Left lung (tissue), 10 donors: Measurements from ENCODE around the gene COL10A1. TPM values are rescaled to one million over a fixed set of nuclear protein-coding genes. Genes with fewer than 3 reads are reported as not detected.
A peak's percentile ranks its signal among the peaks of the same experiment; 100 is the strongest.
"Not testable (repeated sequence)": the region's sequence is repeated elsewhere in the genome, so short reads cannot be mapped to it uniquely, and the experiment has no call there.

ENCODE experiments used
- ATAC-seq: fragments of 200-7000 bp; cut with Tn5 transposase; one replicate; pipeline ENCODE4 v1.9.1; 2020; ENCODE audit warnings: moderate library complexity
- DNase-seq, 4 donors: peaks; one replicate each; pipeline ENCODE4 v3.0.0-alpha.2; 2013 to 2020
- H3K27ac ChIP-seq, 2 donors: fragments of 200-600 bp; sonication (generic) in 1 of 2; one replicate each; pipeline versions ENCODE4 v1.5.0 to v1.8.0; 2020 to 2021
- H3K27me3 ChIP-seq, 2 donors: fragments of 200-600 bp; sonication (generic) in 1 of 2; one replicate each; pipeline versions ENCODE4 v1.5.0 to v1.8.0; 2020 to 2021
- H3K36me3 ChIP-seq, 2 donors: fragments of 200-600 bp; sonication (generic) in 1 of 2; one replicate each; pipeline versions ENCODE4 v1.5.0 to v1.8.0; 2020 to 2021
- H3K4me1 ChIP-seq, 2 donors: fragments of 200-600 bp; one replicate each; pipeline ENCODE4 v1.8.0; 2021
- H3K4me3 ChIP-seq, 2 donors: fragments of 200-600 bp; sonication (generic) in 1 of 2; one replicate each; pipeline versions ENCODE4 v1.5.0 to v1.8.0; 2020 to 2021; ENCODE audit warnings: mild to moderate bottlenecking in 1 of 2
- H3K9me3 ChIP-seq, 2 donors: fragments of 200-600 bp; sonication (generic) in 1 of 2; one replicate each; pipeline versions ENCODE4 v1.5.0 to v1.8.0; 2020 to 2021
- CTCF ChIP-seq, 2 donors: fragments of 200-600 bp; sonication (generic) in 1 of 2; IDR thresholded peaks; one replicate each; pipeline versions ENCODE4 v1.5.0 to v1.8.0; 2021; ENCODE audit warnings: antibody characterized with exemption in 2 of 2
- intact Hi-C, 2 donors: fragments of 100-400 bp; cut with DNase I; formaldehyde crosslinking; loops; one replicate each; pipeline versions ENCODE4 v1.11.2 to v1.14.2; 2022
- polyA plus RNA-seq, 6 donors: library from polyadenylated mRNA; unstranded; fragments of 120-200 nt; gene quantifications; one replicate each; pipeline ENCODE4 v1.2.1, GENCODE V29; 2013; ENCODE audit not compliant: insufficient read length in 6 of 6
- total RNA-seq, 2 donors: library from RNA; stranded (reverse); fragmentation: NEBNext Ultra II Directional; extraction: Animal tissue kit (Norgen Biotek cat#: 25700); gene quantifications; one replicate each; pipeline ENCODE4 v1.2.1, GENCODE V29; 2021
- donor health status: DM: no; HTN: yes; CAD: no.
- donor health status: DM: no; HTN: no; CAD: no.

The COL10A1 gene
- total and polyA plus RNA-seq, 8 donors = 0.18 to 26.6 (median 0.32) TPM; not detected in 1

DNA sequence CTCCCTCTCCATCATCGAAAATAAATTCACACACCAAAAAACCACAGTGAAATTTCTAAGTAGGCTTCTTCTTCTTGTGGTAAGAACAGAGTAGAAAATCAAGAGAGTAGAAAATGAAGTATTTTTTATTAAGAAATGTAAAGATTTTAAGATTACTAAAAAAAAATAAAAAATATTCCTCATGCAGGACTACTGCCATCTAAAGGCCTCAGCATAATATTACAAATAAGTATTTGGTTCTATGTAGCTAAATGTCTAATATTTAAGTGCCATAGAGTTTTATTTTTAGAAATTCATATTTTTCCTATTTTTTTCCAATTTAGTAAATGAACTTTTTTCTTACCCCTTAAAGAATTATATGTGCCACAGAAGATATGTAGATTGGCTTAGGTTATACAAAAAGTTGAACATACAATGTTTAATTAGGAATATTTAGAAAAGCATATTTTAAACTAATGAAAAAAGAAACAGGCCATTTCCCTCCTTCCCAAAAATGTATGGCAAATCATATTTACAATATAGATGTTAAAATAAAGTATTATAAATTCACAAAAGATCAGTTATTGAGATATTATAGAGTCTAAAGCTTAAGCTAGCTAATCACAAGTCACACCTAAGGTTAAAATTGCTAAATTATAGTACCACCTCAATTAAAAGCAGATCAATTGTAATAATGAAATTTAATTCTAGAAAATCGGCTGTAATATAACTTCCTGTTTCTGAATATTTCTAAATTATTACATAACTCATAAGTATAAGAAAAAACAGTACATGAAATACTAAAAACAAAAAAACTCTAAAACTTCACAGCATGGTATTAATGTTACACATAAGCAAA, 28.7 kb downstream of the COL10A1 start:
- TF ChIP-seq CTCF (IDR thresholded peaks at IDR 0.05) = peak; percentile 9 to 60
- Histone ChIP-seq H3K4me3 (no peak overlapping the region), H3K36me3 (no peaks in the 10 kb centered on the region), H3K4me1 (peaks cover 10 to 27% of the 10 kb centered on the region in 2 donors), H3K9me3 (peaks cover 0 to 10% of the 10 kb centered on the region in 2 donors), H3K27ac (no peak overlapping the region), H3K27me3 (no peaks in the 10 kb centered on the region)
- no peak for DNase-seq
- intact Hi-C loops = loop anchor here in 1 of 2 donors (5.0 kb wide), 1 partner anchor 85 kb away; no protein-coding TSS in a partner anchor
- ATAC-seq = no peak

- not testable (repeated sequence) for H3K27ac ChIP-seq, H3K27me3 ChIP-seq, ATAC-seq, H3K4me3 ChIP-seq, DNase-seq, H3K36me3 ChIP-seq, H3K9me3 ChIP-seq
- intact Hi-C loops = loop anchor here in 1 of 2 donors (5.0 kb wide), 1 partner anchor 84 kb away; no protein-coding TSS in a partner anchor
- H3K4me1 ChIP-seq = peaks cover 3 to 17% of the 10 kb centered on the region in 2 donors
Observed at GRCh38 chr6:116096048-116096759, 29.7 kb downstream of the COL10A1 start.

GRCh38 chr6:116094041-116094440, 31.9 kb downstream of the COL10A1 start:
- no peak overlapping the region for H3K4me3 ChIP-seq
- no peak for TF ChIP-seq CTCF (IDR thresholded peaks at IDR 0.05)
- no peak overlapping the region for H3K27ac ChIP-seq
- peak in 1 of 4 donors; percentile 37 for DNase-seq
- H3K4me1 ChIP-seq = peaks cover 0 to 4% of the 10 kb centered on the region in 2 donors
- intact Hi-C loops = no loop called here
- no peak for ATAC-seq
- H3K9me3 ChIP-seq = peaks cover 0 to 10% of the 10 kb centered on the region in 2 donors
- no peaks in the 10 kb centered on the region for H3K27me3 ChIP-seq
- H3K36me3 ChIP-seq = no peaks in the 10 kb centered on the region

DNA sequence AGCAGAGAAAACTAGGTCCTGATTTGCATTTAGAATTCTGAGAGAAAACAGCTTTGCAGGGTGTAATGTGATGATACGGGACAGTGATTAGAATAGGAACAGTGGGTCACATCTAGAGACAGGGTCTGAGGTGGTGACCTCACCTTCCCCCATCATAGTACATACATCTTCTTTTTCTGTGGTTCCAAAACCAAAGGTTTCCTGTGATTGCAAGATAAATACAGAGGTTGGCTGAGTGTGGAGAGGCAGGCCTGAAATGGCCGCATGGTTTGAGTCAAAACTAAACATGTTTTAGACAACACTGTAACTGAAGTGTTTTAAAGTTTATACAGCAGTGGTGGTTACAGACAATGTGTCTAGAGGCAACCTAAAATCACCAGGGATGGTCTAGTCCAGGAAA, 35.7 kb downstream of the COL10A1 start:
- DNase-seq (no peak), ATAC-seq (no peak)
- no peaks in the 10 kb centered on the region for H3K4me1 ChIP-seq
- intact Hi-C loops = no loop called here
- H3K36me3 ChIP-seq = no peaks in the 10 kb centered on the region
- no peak overlapping the region for H3K4me3 ChIP-seq
- no peaks in the 10 kb centered on the region for H3K9me3 ChIP-seq
- H3K27me3 ChIP-seq = no peaks in the 10 kb centered on the region
- no peak for TF ChIP-seq CTCF (IDR thresholded peaks at IDR 0.05)
- H3K27ac ChIP-seq = no peak overlapping the region

GRCh38 chr6:116088946-116089345, 37.0 kb downstream of the COL10A1 start:
- TF ChIP-seq CTCF (IDR thresholded peaks at IDR 0.05) = no peak
- Histone ChIP-seq H3K4me3 (no peak overlapping the region), H3K9me3 (no peaks in the 10 kb centered on the region), H3K27me3 (no peaks in the 10 kb centered on the region), H3K36me3 (no peaks in the 10 kb centered on the region), H3K4me1 (no peaks in the 10 kb centered on the region), H3K27ac (no peak overlapping the region)
- DNase-seq = no peak
- intact Hi-C loops = no loop called here
- no peak for ATAC-seq
